Brain microvascular endothelial cell (primary cell): ENCODE data around the gene HHAT.
"Not testable (repeated sequence)": the region's sequence is repeated elsewhere in the genome, so short reads cannot be mapped to it uniquely, and the experiment has no call there.

ENCODE experiments used
- DNase-seq: peaks from one replicate; pipeline ENCODE4 v3.0.0-alpha.2; 2020
- H3K27ac ChIP-seq: fragments of 250-450 bp; sonication (Bioruptor Pico); 2 replicates; pipeline ENCODE4 v1.5.1; 2020; ENCODE audit warnings: mild to moderate bottlenecking, moderate library complexity
- H3K27me3 ChIP-seq: fragments of 250-450 bp; sonication (Bioruptor Pico); replicated peaks from 2 replicates; pipeline ENCODE4 v1.5.1; 2020; ENCODE audit warnings: mild to moderate bottlenecking
- H3K36me3 ChIP-seq: fragments of 250-450 bp; sonication (Bioruptor Pico); replicated peaks from 2 replicates; pipeline ENCODE4 v1.5.1; 2020; ENCODE audit warnings: mild to moderate bottlenecking
- H3K4me3 ChIP-seq: 2 replicates; pipeline ENCODE4 v1.5.1; 2011; ENCODE audit warnings: low read depth, mild to moderate bottlenecking, control low read depth, low read length, moderate library complexity
- CTCF ChIP-seq: IDR thresholded peaks from 2 replicates; pipeline ENCODE4 v1.5.1; 2011; ENCODE audit warnings: low read depth, mild to moderate bottlenecking, moderate library complexity, low read length, control low read depth, inconsistent platforms; ENCODE audit errors: missing control alignments
- in situ Hi-C: cut with HindIII; loops from 2 replicates; pipeline ENCODE4 v1.10.0; 2017; ENCODE audit warnings: low sequenced_read_pairs, low pct_ligation_motif_present

The HHAT gene

GRCh38 chr1:210417881-210418280, 89.2 kb downstream of the HHAT start:
- in situ Hi-C loops = no loop called here
- no peak for DNase-seq
- Histone ChIP-seq H3K27ac (no peak overlapping the region), H3K4me3 (no peak overlapping the region), H3K27me3 (no peaks in the 10 kb centered on the region), H3K36me3 (no peaks in the 10 kb centered on the region)
- TF ChIP-seq CTCF = no peak

- Histone ChIP-seq H3K27ac (no peak overlapping the region), H3K27me3 (no peaks in the 10 kb centered on the region), H3K36me3 (no peaks in the 10 kb centered on the region), H3K4me3 (no peak overlapping the region)
- in situ Hi-C loops = no loop called here
- TF ChIP-seq CTCF = no peak
- DNase-seq = no peak
These were observed 90.4 kb downstream of the HHAT start for GRCh38 chr1:210418863-210419650.

GRCh38 chr1:210426696-210427095, 98.0 kb downstream of the HHAT start:
- DNase-seq, H3K36me3 ChIP-seq, H3K4me3 ChIP-seq, in situ Hi-C loops, H3K27me3 ChIP-seq, H3K27ac ChIP-seq: not testable (repeated sequence)

- Histone ChIP-seq H3K36me3 (no peaks in the 10 kb centered on the region), H3K27me3 (no peaks in the 10 kb centered on the region), H3K27ac (no peak overlapping the region), H3K4me3 (no peak overlapping the region)
- no peak for DNase-seq
- TF ChIP-seq CTCF = no peak
- in situ Hi-C loops = no loop called here
These were observed 100.0 kb downstream of the HHAT start for GRCh38 chr1:210428696-210429095.

GRCh38 chr1:210434223-210434622, 105.5 kb downstream of the HHAT start:
- DNase-seq = no peak
- no peak for TF ChIP-seq CTCF
- in situ Hi-C loops = no loop called here
- no peaks in the 10 kb centered on the region for H3K36me3 ChIP-seq
- no peaks in the 10 kb centered on the region for H3K27me3 ChIP-seq
- H3K4me3 ChIP-seq = no peak overlapping the region
- no peak overlapping the region for H3K27ac ChIP-seq

GRCh38 chr1:210437111-210437510, 108.4 kb downstream of the HHAT start:
- in situ Hi-C loops = no loop called here
- TF ChIP-seq CTCF = no peak
- H3K27me3 ChIP-seq = no peaks in the 10 kb centered on the region
- no peak overlapping the region for H3K27ac ChIP-seq
- no peak overlapping the region for H3K4me3 ChIP-seq
- H3K36me3 ChIP-seq = no peaks in the 10 kb centered on the region
- peak; percentile 12 for DNase-seq
